ENCODE measurements around the gene ZBTB11.
"Not testable (repeated sequence)": the region's sequence is repeated elsewhere in the genome, so short reads cannot be mapped to it uniquely, and the experiment has no call there.

ZBTB11 gene

GRCh38 chr3:101643009-101643844 is 33.7 kb downstream of the ZBTB11 start:
- peaks cover 0 to 3% of the 10 kb centered on the region in 2 experiments; a peak in 1 of 3 replicates for H3K36me3 ChIP-seq (ENCODE audit: control insufficient read depth in 2 of 2, insufficient read depth in 1 of 2, low read length in 2 of 2)
- H3K9me3 ChIP-seq (ENCODE audit: control insufficient read depth, insufficient read depth, low read depth, low read length), result no peaks in the 10 kb centered on the region
- CTCF ChIA-PET, result no interaction called here
- POLR2A ChIA-PET, result no interaction called here
- no peak for TF ChIP-seq SCRT2 (tag by site-specific recombination; IDR thresholded peaks at IDR 0.05)
- no peak for TF ChIP-seq ZNF791 (tag by site-specific recombination; IDR thresholded peaks at IDR 0.05)
- TF ChIP-seq ZNF423 (tag by site-specific recombination; IDR thresholded peaks at IDR 0.05), result no peak
- no peak for TF ChIP-seq ZNF266 (tag by site-specific recombination; IDR thresholded peaks at IDR 0.05; ENCODE audit: low read depth)
- TF ChIP-seq ZNF660 (tag by site-specific recombination; IDR thresholded peaks at IDR 0.05), result no peak
- TF ChIP-seq ZNF837 (tag by site-specific recombination; IDR thresholded peaks at IDR 0.05), result no peak
- TF ChIP-seq ZNF670 (tag by site-specific recombination; IDR thresholded peaks at IDR 0.05; ENCODE audit: low read depth), result no peak
- no peak for TF ChIP-seq ZBTB21 (tag by site-specific recombination; IDR thresholded peaks at IDR 0.05)
- no peak for TF ChIP-seq ZNF529 (tag by site-specific recombination; IDR thresholded peaks at IDR 0.05; ENCODE audit: insufficient replicate concordance)
- no peak overlapping the region for H3K27ac ChIP-seq (ENCODE audit: extremely low read depth, low read depth, low read length)
- H3K4me1 ChIP-seq (ENCODE audit: control insufficient read depth, insufficient read depth, low read length), result no peaks in the 10 kb centered on the region
- no peak overlapping the region for H3K4me3 ChIP-seq (ENCODE audit: low read depth, low read length)

- H3K9me3 ChIP-seq (ENCODE audit: control insufficient read depth, insufficient read depth, low read depth, low read length), result no peaks in the 10 kb centered on the region
- CTCF ChIA-PET, result no interaction called here
- H3K4me1 ChIP-seq (ENCODE audit: control insufficient read depth, insufficient read depth, low read length), result no peaks in the 10 kb centered on the region
- TF ChIP-seq ZNF610 (tag by site-specific recombination; IDR thresholded peaks at IDR 0.05; ENCODE audit: borderline replicate concordance), result no peak
- no peak for TF ChIP-seq ZBTB48 (tag by site-specific recombination; IDR thresholded peaks at IDR 0.05)
- TF ChIP-seq ZNF768 (tag by site-specific recombination; IDR thresholded peaks at IDR 0.05), result no peak
- no peak for TF ChIP-seq BCL6B (tag by site-specific recombination; IDR thresholded peaks at IDR 0.05)
- TF ChIP-seq ZNF175 (tag by site-specific recombination; IDR thresholded peaks at IDR 0.05), result no peak
- no peak for TF ChIP-seq ZNF529 (tag by site-specific recombination; IDR thresholded peaks at IDR 0.05; ENCODE audit: insufficient replicate concordance)
- no peak for TF ChIP-seq ZBTB10 (tag by site-specific recombination; IDR thresholded peaks at IDR 0.05)
- POLR2A ChIA-PET, result no interaction called here
- H3K27ac ChIP-seq (ENCODE audit: extremely low read depth, low read depth, low read length), result no peak overlapping the region
- H3K4me3 ChIP-seq (ENCODE audit: low read depth, low read length), result no peak overlapping the region
- H3K36me3 ChIP-seq (ENCODE audit: control insufficient read depth in 2 of 2, insufficient read depth in 1 of 2, low read length in 2 of 2), result no peaks in the 10 kb centered on the region
Measured at GRCh38 chr3:101642441-101642840, 34.5 kb downstream of the ZBTB11 start.

GRCh38 chr3:101641397-101642115 is 35.4 kb downstream of the ZBTB11 start:
- H3K4me3 ChIP-seq (ENCODE audit: low read depth, low read length); H3K27ac ChIP-seq (ENCODE audit: extremely low read depth, low read depth, low read length); POLR2A ChIA-PET; H3K9me3 ChIP-seq (ENCODE audit: control insufficient read depth, insufficient read depth, low read depth, low read length); H3K4me1 ChIP-seq (ENCODE audit: control insufficient read depth, insufficient read depth, low read length); H3K36me3 ChIP-seq (ENCODE audit: control insufficient read depth in 2 of 2, insufficient read depth in 1 of 2, low read length in 2 of 2); CTCF ChIA-PET: not testable (repeated sequence)

Data from HEK293 (cell line).